GM23248 (cell line): Measurements from ENCODE around the gene IQCK.

Experiments used
- EZH2 ChIP-seq: fragments of 200-600 bp; sonication (generic); IDR thresholded peaks from 2 replicates; pipeline ENCODE4 v1.6.1; 2018; ENCODE audit warnings: antibody characterized with exemption, mild to moderate bottlenecking; ENCODE audit not compliant: insufficient read depth, poor library complexity, severe bottlenecking
- EZH2phosphoT487 ChIP-seq: fragments of 200-600 bp; sonication (generic); IDR thresholded peaks from 2 replicates; pipeline ENCODE4 v1.6.1; 2018; ENCODE audit warnings: antibody characterized with exemption, moderate library complexity, mild to moderate bottlenecking, low read depth; ENCODE audit not compliant: insufficient read depth

- TF ChIP-seq EZH2phosphoT487 (no peak), EZH2 (no peak)
Observed at GRCh38 chr16:19698480-19699465, 19.3 kb upstream of the IQCK start.
